Loucy (cell line): Measurements from ENCODE around the gene PIP5K1C.

Source experiments
- H2AFZ ChIP-seq: fragments of 200-600 bp; sonication (generic); 2 replicates; pipeline ENCODE4 v1.6.0; 2016; ENCODE audit warnings: antibody characterized with exemption, mild to moderate bottlenecking, low read length, moderate library complexity
- H3F3A ChIP-seq: fragments of 200-600 bp; 2 replicates; pipeline ENCODE4 v1.6.0; 2016; ENCODE audit warnings: antibody characterized with exemption, low read depth, mild to moderate bottlenecking
- H3K27me3 ChIP-seq: fragments of 200-600 bp; sonication (generic); 2 replicates; pipeline ENCODE4 v1.6.1; 2014; ENCODE audit warnings: low read length, mild to moderate bottlenecking; ENCODE audit not compliant: insufficient read depth, poor library complexity, severe bottlenecking
- H3K36me3 ChIP-seq: fragments of 200-600 bp; sonication (generic); 2 replicates; pipeline ENCODE4 v1.6.1; 2016; ENCODE audit warnings: low read length; ENCODE audit not compliant: insufficient read depth
- H3K4me1 ChIP-seq: fragments of 200-600 bp; sonication (generic); 2 replicates; pipeline ENCODE4 v1.5.1; 2014; ENCODE audit warnings: low read length, mild to moderate bottlenecking; ENCODE audit not compliant: insufficient read depth, poor library complexity, severe bottlenecking
- H3K4me2 ChIP-seq: fragments of 200-600 bp; sonication (generic); 2 replicates; pipeline ENCODE4 v1.6.0; 2014; ENCODE audit warnings: antibody characterized with exemption, low read length, low read depth, mild to moderate bottlenecking; ENCODE audit not compliant: poor library complexity, severe bottlenecking
- H3K4me3 ChIP-seq: fragments of 200-600 bp; sonication (generic); 2 replicates; pipeline ENCODE4 v1.5.1; 2014; ENCODE audit warnings: low read length, mild to moderate bottlenecking, mixed read lengths; ENCODE audit not compliant: poor library complexity, severe bottlenecking
- H3K79me2 ChIP-seq: fragments of 200-600 bp; sonication (generic); 2 replicates; pipeline ENCODE4 v1.6.1; 2014; ENCODE audit warnings: low read length; ENCODE audit not compliant: insufficient read depth
- H3K9ac ChIP-seq: fragments of 200-600 bp; sonication (generic); 2 replicates; pipeline ENCODE4 v1.6.0; 2014; ENCODE audit warnings: mild to moderate bottlenecking, low read depth, low read length, moderate library complexity; ENCODE audit not compliant: poor library complexity, severe bottlenecking
- H3K9me2 ChIP-seq: fragments of 200-600 bp; sonication (generic); replicated peaks from 2 replicates; pipeline ENCODE4 v1.6.1; 2016; ENCODE audit warnings: low read depth, low read length, mixed read lengths
- H3K9me3 ChIP-seq: fragments of 200-600 bp; sonication (generic); 2 replicates; pipeline ENCODE4 v1.6.1; 2014; ENCODE audit warnings: mild to moderate bottlenecking, antibody characterized with exemption, low read length, low read depth; ENCODE audit not compliant: insufficient read depth
- H4K20me1 ChIP-seq: fragments of 200-600 bp; sonication (generic); 2 replicates; pipeline ENCODE4 v1.6.0; 2014; ENCODE audit warnings: antibody characterized with exemption, low read length, mild to moderate bottlenecking; ENCODE audit not compliant: insufficient read depth, poor library complexity, severe bottlenecking
- EZH2phosphoT487 ChIP-seq: fragments of 200-600 bp; IDR thresholded peaks from 2 replicates; pipeline ENCODE4 v1.6.1; 2018; ENCODE audit warnings: antibody characterized with exemption, mild to moderate bottlenecking, moderate library complexity, borderline replicate concordance
- TF ChIP-seq, protein P1 (sequence below): fragments of 200-600 bp; sonication (generic); conservative IDR thresholded peaks from 2 replicates; pipeline ENCODE4 v1.5.1; 2014; ENCODE audit warnings: mild to moderate bottlenecking, antibody characterized with exemption, low read length

Gene PIP5K1C

DNA sequence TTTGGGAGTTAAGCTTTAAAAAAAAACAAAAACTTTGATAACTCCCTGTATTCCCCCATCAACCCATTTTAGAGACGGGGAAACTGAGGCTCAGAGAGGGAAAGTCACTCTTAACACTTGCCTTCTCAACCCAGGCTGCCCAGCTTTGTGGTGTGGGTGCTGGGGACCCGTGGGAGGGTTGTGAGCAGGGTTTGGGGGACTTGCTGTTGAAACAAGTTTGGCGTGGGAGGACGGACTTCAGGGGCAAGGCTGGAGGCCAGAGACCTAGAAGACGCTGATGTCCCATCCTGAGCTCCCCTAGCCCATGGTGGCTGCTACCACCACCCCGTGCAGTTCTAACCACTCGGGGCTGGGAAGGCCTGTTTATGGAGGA lies 72.9 kb downstream of the PIP5K1C start:
- TF ChIP-seq, protein P1, sequence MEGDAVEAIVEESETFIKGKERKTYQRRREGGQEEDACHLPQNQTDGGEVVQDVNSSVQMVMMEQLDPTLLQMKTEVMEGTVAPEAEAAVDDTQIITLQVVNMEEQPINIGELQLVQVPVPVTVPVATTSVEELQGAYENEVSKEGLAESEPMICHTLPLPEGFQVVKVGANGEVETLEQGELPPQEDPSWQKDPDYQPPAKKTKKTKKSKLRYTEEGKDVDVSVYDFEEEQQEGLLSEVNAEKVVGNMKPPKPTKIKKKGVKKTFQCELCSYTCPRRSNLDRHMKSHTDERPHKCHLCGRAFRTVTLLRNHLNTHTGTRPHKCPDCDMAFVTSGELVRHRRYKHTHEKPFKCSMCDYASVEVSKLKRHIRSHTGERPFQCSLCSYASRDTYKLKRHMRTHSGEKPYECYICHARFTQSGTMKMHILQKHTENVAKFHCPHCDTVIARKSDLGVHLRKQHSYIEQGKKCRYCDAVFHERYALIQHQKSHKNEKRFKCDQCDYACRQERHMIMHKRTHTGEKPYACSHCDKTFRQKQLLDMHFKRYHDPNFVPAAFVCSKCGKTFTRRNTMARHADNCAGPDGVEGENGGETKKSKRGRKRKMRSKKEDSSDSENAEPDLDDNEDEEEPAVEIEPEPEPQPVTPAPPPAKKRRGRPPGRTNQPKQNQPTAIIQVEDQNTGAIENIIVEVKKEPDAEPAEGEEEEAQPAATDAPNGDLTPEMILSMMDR = no peak
- TF ChIP-seq EZH2phosphoT487 = no peak
- H3K4me3 ChIP-seq = peak overlapping the region; percentile 100
- no peaks in the 10 kb centered on the region for H3K27me3 ChIP-seq
- H2AFZ ChIP-seq = peak overlapping the region; percentile 61; the same call in 1 of the 2 replicates
- H3F3A ChIP-seq = no peaks in the 10 kb centered on the region
- peaks cover 16% of the 10 kb centered on the region for H4K20me1 ChIP-seq
- peak overlapping the region; percentile 15 for H3K9ac ChIP-seq
- peaks cover 11% of the 10 kb centered on the region for H3K4me1 ChIP-seq
- peaks cover 26% of the 10 kb centered on the region for H3K79me2 ChIP-seq
- no peaks in the 10 kb centered on the region for H3K36me3 ChIP-seq
- H3K4me2 ChIP-seq = peak overlapping the region; percentile 92
- no peaks in the 10 kb centered on the region for H3K9me3 ChIP-seq
- no peaks in the 10 kb centered on the region for H3K9me2 ChIP-seq

DNA sequence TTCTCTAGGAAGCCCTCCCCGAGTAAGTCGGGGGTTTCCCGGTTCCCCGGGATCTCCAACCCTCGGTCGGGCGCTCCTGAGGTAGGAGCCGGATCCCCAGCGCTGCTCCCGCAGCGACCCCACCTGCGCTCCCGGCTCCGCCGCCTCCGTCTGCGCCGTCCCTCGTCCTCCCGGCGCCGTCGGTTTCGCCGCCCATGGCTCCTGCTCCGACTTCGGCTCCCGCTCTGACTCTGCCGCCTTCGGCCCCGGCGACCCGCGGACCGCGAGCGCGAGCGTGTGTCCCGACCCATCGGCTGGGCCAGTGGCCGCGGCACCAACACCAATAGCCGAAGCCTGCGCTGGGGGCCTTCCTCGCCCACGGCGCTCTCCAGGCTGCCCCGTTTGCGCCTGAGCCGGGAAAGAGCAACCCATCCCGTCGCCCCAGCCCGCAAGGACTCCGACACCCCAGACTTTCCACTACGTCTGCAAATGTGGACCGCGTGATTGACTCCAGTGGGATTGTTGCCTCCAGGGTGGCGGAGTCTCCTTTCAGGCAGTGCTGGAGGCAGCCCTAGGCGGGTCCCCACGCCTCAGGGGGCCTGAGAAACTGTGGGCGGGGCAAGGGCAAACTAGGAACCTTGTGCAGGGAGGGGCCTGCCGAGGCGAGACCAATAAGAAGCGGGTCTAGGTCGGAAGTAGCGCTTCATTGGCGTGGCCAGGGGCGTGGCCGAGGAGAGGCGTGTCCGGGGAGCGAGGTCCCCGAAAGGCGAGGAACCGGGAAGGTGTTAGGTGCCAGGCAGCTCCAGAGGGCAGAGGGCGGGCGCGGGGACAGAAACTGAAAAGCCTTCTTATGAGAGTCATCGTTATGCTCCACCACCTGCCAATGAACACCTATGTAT lies 73.6 kb downstream of the PIP5K1C start, which contains the start of gene CACTIN:
TSS of gene CACTIN (minus strand) at position 318 of the 878 bp plus-strand sequence. CDS start at position 290, 28 bp downstream.
- Histone ChIP-seq H3K79me2 (peaks cover 26% of the 10 kb centered on the region), H3K9me2 (no peaks in the 10 kb centered on the region), H2AFZ (peak within 1 kb of the TSS; percentile 75), H3F3A (no peaks in the 10 kb centered on the region), H3K4me2 (peak within 1 kb of the TSS; percentile 92), H3K9ac (peak within 1 kb of the TSS; percentile 85), H3K4me1 (peaks cover 11% of the 10 kb centered on the region), H3K4me3 (peak within 1 kb of the TSS; percentile 100), H3K27me3 (no peaks in the 10 kb centered on the region), H4K20me1 (peaks cover 16% of the 10 kb centered on the region), H3K36me3 (no peaks in the 10 kb centered on the region), H3K9me3 (no peaks in the 10 kb centered on the region)
- TF ChIP-seq, protein P1 = no peak
- TF ChIP-seq EZH2phosphoT487 = no peak

DNA sequence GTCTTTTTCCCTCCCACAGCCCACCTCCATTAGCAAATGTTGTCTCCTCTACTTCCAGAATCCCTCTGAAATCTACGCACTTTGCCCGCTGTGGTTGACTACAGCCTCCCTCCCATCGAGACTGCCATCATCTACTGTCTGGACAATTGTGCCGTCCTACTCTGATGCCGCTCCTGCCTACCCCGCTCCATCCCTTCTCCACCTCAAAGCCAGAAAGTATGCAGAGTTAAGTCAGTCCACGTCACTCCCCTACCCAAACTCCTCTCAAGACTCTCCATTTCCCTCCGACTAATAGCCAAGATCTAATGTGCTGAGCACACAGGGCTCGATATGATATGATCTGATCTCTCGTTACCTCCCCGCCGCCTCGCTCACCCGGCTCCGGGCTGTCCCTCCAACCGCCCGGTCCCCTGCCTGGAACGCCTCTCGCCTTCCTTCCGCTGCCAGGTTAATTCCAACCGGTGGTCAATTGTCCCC lies 74.2 kb downstream of the PIP5K1C start:
- peaks cover 16% of the 10 kb centered on the region for H4K20me1 ChIP-seq
- no peaks in the 10 kb centered on the region for H3K9me2 ChIP-seq
- H3K9ac ChIP-seq = peak overlapping the region; percentile 85
- H3K27me3 ChIP-seq = no peaks in the 10 kb centered on the region
- peaks cover 26% of the 10 kb centered on the region for H3K79me2 ChIP-seq
- H3K4me2 ChIP-seq = peak overlapping the region; percentile 92
- peak overlapping the region; percentile 75; the same call in 1 of the 2 replicates for H2AFZ ChIP-seq
- no peaks in the 10 kb centered on the region for H3K36me3 ChIP-seq
- no peaks in the 10 kb centered on the region for H3F3A ChIP-seq
- no peaks in the 10 kb centered on the region for H3K9me3 ChIP-seq
- H3K4me3 ChIP-seq = peak overlapping the region; percentile 100
- TF ChIP-seq, protein P1 = no peak
- no peak for TF ChIP-seq EZH2phosphoT487
- H3K4me1 ChIP-seq = peaks cover 11% of the 10 kb centered on the region
